T-helper 2 cell treated with Interferon-gamma antibody and Interleukin-4, amounts not matched to agents 5 μg/mL and 100 μg/mL, for 36 hours (primary cell): ENCODE results near the gene SS18.

ENCODE experiments used
- DNase-seq: peaks from one replicate; pipeline ENCODE4 v3.0.0; 2021; ENCODE audit warnings: low spot score
- H3K27ac Mint-ChIP-seq: one replicate; pipeline ENCODE4 v1.8.0; 2021; ENCODE audit warnings: mild to moderate bottlenecking, mixed read lengths
- H3K27me3 Mint-ChIP-seq: one replicate; pipeline ENCODE4 v1.8.0; 2021; ENCODE audit warnings: low read depth, mixed read lengths
- H3K36me3 Mint-ChIP-seq: one replicate; pipeline ENCODE4 v1.8.0; 2021; ENCODE audit warnings: low read depth, mixed read lengths
- H3K4me1 Mint-ChIP-seq: one replicate; pipeline ENCODE4 v1.8.0; 2021; ENCODE audit warnings: low read depth, mixed read lengths
- H3K4me3 Mint-ChIP-seq: one replicate; pipeline ENCODE4 v1.8.0; 2022; ENCODE audit warnings: mild to moderate bottlenecking, moderate library complexity, mixed read lengths
- H3K9me3 Mint-ChIP-seq: one replicate; pipeline ENCODE4 v1.8.0; 2021; ENCODE audit warnings: mixed read lengths

SS18 gene

GRCh38 chr18:26046419-26047077 lies 43.9 kb downstream of the SS18 start:
- Mint-ChIP-seq H3K4me3 (no peak overlapping the region), H3K27ac (no peak overlapping the region), H3K9me3 (no peaks in the 10 kb centered on the region), H3K4me1 (peaks cover 17% of the 10 kb centered on the region), H3K27me3 (no peaks in the 10 kb centered on the region), H3K36me3 (peaks cover 40% of the 10 kb centered on the region)
- no peak for DNase-seq

GRCh38 chr18:26044807-26045206 lies 45.6 kb downstream of the SS18 start:
- Mint-ChIP-seq H3K9me3 (no peaks in the 10 kb centered on the region), H3K4me1 (peaks cover 22% of the 10 kb centered on the region), H3K4me3 (no peak overlapping the region), H3K27me3 (no peaks in the 10 kb centered on the region), H3K36me3 (peaks cover 34% of the 10 kb centered on the region), H3K27ac (no peak overlapping the region)
- DNase-seq, result no peak

- no peaks in the 10 kb centered on the region for H3K9me3 Mint-ChIP-seq
- H3K27me3 Mint-ChIP-seq, result no peaks in the 10 kb centered on the region
- DNase-seq, result no peak
Observed at GRCh38 chr18:26040051-26040656, 50.3 kb downstream of the SS18 start.

GRCh38 chr18:26039203-26039602 lies 51.2 kb downstream of the SS18 start:
- H3K4me1 Mint-ChIP-seq, result peaks cover 15% of the 10 kb centered on the region
- no peaks in the 10 kb centered on the region for H3K27me3 Mint-ChIP-seq
- DNase-seq, result no peak
- peaks cover 39% of the 10 kb centered on the region for H3K36me3 Mint-ChIP-seq
- H3K4me3 Mint-ChIP-seq, result no peak overlapping the region
- H3K27ac Mint-ChIP-seq, result peak overlapping the region; percentile 36
- no peaks in the 10 kb centered on the region for H3K9me3 Mint-ChIP-seq

More at GRCh38 chr18:26040051-26040656, 50.3 kb downstream of the SS18 start:
- Mint-ChIP-seq H3K36me3 (peaks cover 34% of the 10 kb centered on the region), H3K27ac (no peak overlapping the region), H3K4me1 (peaks cover 15% of the 10 kb centered on the region), H3K4me3 (no peak overlapping the region)

GRCh38 chr18:26036635-26037034 lies 53.8 kb downstream of the SS18 start:
- H3K4me1 Mint-ChIP-seq, result peaks cover 11% of the 10 kb centered on the region
- no peak for DNase-seq
- peaks cover 47% of the 10 kb centered on the region for H3K36me3 Mint-ChIP-seq
- H3K27me3 Mint-ChIP-seq, result no peaks in the 10 kb centered on the region
- H3K9me3 Mint-ChIP-seq, result no peaks in the 10 kb centered on the region
- H3K27ac Mint-ChIP-seq, result no peak overlapping the region
- H3K4me3 Mint-ChIP-seq, result no peak overlapping the region

GRCh38 chr18:26034850-26035497 lies 55.4 kb downstream of the SS18 start:
- Mint-ChIP-seq H3K4me1 (peaks cover 4% of the 10 kb centered on the region), H3K36me3 (peaks cover 62% of the 10 kb centered on the region), H3K27ac (no peak overlapping the region), H3K27me3 (no peaks in the 10 kb centered on the region), H3K9me3 (no peaks in the 10 kb centered on the region), H3K4me3 (no peak overlapping the region)
- no peak for DNase-seq

GRCh38 chr18:26022585-26022984 lies 67.8 kb downstream of the SS18 start:
- Mint-ChIP-seq H3K9me3 (peaks cover 5% of the 10 kb centered on the region), H3K4me1 (peaks cover 11% of the 10 kb centered on the region), H3K27me3 (no peaks in the 10 kb centered on the region), H3K27ac (no peak overlapping the region), H3K36me3 (peaks cover 69% of the 10 kb centered on the region), H3K4me3 (no peak overlapping the region)
- no peak for DNase-seq

GRCh38 chr18:26021061-26021754 lies 69.2 kb downstream of the SS18 start:
- Mint-ChIP-seq H3K36me3 (peaks cover 70% of the 10 kb centered on the region), H3K4me1 (peaks cover 12% of the 10 kb centered on the region), H3K27me3 (no peaks in the 10 kb centered on the region), H3K27ac (no peak overlapping the region), H3K9me3 (peaks cover 5% of the 10 kb centered on the region), H3K4me3 (no peak overlapping the region)
- no peak for DNase-seq

GRCh38 chr18:26017929-26018328 lies 72.5 kb downstream of the SS18 start:
- Mint-ChIP-seq H3K4me3 (no peak overlapping the region), H3K4me1 (peaks cover 4% of the 10 kb centered on the region), H3K36me3 (peaks cover 52% of the 10 kb centered on the region), H3K9me3 (no peaks in the 10 kb centered on the region), H3K27ac (no peak overlapping the region), H3K27me3 (no peaks in the 10 kb centered on the region)
- no peak for DNase-seq

- peaks cover 4% of the 10 kb centered on the region for H3K4me1 Mint-ChIP-seq
- H3K9me3 Mint-ChIP-seq, result no peaks in the 10 kb centered on the region
- H3K27ac Mint-ChIP-seq, result no peak overlapping the region
- H3K36me3 Mint-ChIP-seq, result peaks cover 35% of the 10 kb centered on the region
- no peaks in the 10 kb centered on the region for H3K27me3 Mint-ChIP-seq
- no peak overlapping the region for H3K4me3 Mint-ChIP-seq
- DNase-seq, result no peak
Observed at GRCh38 chr18:26014462-26014861, 76.0 kb downstream of the SS18 start.

GRCh38 chr18:26008619-26009018 lies 81.8 kb downstream of the SS18 start:
- Mint-ChIP-seq H3K4me1 (no peaks in the 10 kb centered on the region), H3K27ac (no peak overlapping the region), H3K27me3 (no peaks in the 10 kb centered on the region), H3K9me3 (no peaks in the 10 kb centered on the region), H3K36me3 (peaks cover 10% of the 10 kb centered on the region), H3K4me3 (no peak overlapping the region)
- no peak for DNase-seq

GRCh38 chr18:26008096-26008495 lies 82.3 kb downstream of the SS18 start:
- H3K36me3 Mint-ChIP-seq, result peaks cover 7% of the 10 kb centered on the region
- no peaks in the 10 kb centered on the region for H3K27me3 Mint-ChIP-seq
- H3K9me3 Mint-ChIP-seq, result no peaks in the 10 kb centered on the region
- no peaks in the 10 kb centered on the region for H3K4me1 Mint-ChIP-seq
- no peak overlapping the region for H3K27ac Mint-ChIP-seq
- DNase-seq, result no peak
- H3K4me3 Mint-ChIP-seq, result no peak overlapping the region

- Mint-ChIP-seq H3K36me3 (peaks cover 3% of the 10 kb centered on the region), H3K9me3 (no peaks in the 10 kb centered on the region), H3K4me1 (no peaks in the 10 kb centered on the region), H3K27ac (no peak overlapping the region), H3K4me3 (no peak overlapping the region), H3K27me3 (no peaks in the 10 kb centered on the region)
- no peak for DNase-seq
Observed at GRCh38 chr18:26005950-26006349, 84.5 kb downstream of the SS18 start.

GRCh38 chr18:26004832-26005231 lies 85.6 kb downstream of the SS18 start:
- Mint-ChIP-seq H3K4me3 (no peak overlapping the region), H3K9me3 (no peaks in the 10 kb centered on the region), H3K27me3 (no peaks in the 10 kb centered on the region), H3K4me1 (no peaks in the 10 kb centered on the region), H3K36me3 (peaks cover 3% of the 10 kb centered on the region), H3K27ac (no peak overlapping the region)
- DNase-seq, result no peak
